MV-4-11 (cell line): Measurements from ENCODE around the gene CSF2.
A peak's percentile ranks its signal among the peaks of the same experiment; 100 is the strongest.

Source experiments
- DNase-seq: peaks from one replicate; lab custom pipeline; 2025; lab: John Stamatoyannopoulos, UW

The CSF2 gene

DNA sequence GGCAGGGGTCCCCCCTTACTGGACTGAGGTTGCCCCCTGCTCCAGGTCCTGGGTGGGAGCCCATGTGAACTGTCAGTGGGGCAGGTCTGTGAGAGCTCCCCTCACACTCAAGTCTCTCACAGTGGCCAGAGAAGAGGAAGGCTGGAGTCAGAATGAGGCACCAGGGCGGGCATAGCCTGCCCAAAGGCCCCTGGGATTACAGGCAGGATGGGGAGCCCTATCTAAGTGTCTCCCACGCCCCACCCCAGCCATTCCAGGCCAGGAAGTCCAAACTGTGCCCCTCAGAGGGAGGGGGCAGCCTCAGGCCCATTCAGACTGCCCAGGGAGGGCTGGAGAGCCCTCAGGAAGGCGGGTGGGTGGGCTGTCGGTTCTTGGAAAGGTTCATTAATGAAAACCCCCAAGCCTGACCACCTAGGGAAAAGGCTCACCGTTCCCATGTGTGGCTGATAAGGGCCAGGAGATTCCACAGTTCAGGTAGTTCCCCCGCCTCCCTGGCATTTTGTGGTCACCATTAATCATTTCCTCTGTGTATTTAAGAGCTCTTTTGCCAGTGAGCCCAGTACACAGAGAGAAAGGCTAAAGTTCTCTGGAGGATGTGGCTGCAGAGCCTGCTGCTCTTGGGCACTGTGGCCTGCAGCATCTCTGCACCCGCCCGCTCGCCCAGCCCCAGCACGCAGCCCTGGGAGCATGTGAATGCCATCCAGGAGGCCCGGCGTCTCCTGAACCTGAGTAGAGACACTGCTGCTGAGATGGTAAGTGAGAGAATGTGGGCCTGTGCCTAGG, at the start of gene CSF2:
CSF2 (plus strand) TSS at position 559 of the 783 bp plus-strand sequence; CDS start at position 594, 35 bp downstream.
- no peak for DNase-seq

DNA sequence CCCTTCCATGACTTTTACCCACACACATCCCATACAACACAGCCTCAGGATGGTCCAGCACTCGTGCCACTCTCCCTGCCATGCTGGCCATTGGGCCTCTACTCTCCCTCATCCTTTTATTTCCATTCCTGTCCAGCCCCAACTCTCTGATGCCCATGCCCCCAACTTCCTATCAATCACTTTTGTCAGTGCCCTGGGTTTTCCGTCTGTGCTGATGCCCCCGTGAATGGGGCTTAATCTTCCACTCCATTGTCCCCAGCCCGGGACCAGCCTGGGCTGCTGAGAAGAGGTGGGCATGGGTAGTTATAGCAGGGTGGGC, 49.5 kb upstream of the CSF2 start:
- DNase-seq: no peak

DNA sequence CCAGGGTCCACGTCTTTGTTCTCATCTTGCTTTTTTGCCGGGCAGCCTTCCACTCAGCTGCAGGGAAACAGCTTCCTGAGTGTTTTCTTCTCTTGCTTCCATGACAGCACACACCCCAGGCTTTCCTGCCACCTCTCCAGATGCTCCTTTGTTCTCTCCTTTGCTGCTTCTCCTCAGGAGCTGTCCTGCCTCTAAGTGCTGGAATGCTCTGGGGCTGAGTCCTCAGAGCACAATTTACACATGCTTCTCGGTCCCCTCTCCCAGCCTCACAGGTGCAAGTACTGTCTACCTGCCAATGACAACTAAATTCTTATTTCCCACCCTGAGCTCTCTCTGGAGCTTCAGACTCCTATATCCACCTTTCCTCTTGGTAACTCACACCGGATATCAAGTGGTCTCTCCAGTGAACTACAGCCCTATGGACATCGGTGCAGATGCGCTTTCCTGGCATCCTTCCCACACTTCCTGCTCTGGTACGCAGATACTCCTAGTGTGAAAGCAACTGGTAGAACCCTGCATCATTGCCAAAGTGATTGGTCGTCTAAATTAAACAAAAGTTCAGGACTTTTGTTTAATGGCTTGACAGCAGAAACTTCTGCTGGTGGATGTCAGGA, 48.7 kb upstream of the CSF2 start:
- no peak for DNase-seq

DNA sequence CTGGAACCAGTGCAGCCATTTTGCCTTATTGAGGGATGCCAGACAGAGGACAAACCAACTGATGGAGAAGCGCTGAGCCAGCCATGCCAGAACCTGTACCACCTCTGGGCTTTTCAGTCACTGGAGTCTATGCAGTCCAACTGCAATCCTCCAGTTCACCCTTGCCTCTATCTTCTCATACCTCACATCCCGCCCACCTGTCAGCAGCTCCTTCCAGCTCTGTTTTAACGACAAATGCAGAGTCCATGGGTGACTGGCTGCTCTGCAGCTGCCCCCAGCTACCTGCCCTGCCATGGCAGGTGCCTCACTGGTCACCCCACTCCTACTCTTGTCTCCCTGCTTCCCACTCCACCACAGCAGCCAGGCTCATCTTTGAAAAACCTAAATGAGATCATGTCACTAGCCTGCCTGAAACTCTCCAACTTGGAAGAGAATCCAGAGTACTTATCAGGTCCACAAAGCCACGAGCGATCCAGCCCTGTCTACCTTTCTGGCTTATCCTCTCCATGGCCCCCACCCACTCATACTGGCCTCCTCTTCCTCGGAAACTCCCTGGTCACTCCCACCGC, 48.1 kb upstream of the CSF2 start:
- no peak for DNase-seq

DNA sequence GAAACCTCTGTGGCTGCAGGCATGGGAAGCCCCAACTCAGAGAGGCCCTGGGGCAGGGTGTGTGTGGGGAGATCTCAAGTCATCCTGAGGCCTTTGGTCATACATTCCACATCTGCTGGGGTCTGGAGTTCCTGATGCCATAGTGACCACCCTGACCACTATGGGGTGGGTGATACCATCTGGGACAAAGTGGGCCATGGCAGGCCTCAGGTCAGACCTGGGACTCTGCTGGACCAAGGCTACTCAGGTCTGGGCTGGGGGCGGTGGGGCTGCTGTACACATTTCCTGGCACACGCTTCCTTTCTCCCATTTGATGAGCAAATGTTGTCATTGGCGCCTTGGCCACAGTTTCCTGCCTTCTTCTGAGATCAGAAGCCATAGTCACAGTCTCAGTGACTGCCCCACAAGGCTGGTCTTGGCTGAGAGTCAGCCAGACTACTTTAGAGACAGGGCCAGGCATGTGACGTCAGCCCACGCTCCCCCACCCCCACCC, 47.0 kb upstream of the CSF2 start:
- DNase-seq: no peak

DNA sequence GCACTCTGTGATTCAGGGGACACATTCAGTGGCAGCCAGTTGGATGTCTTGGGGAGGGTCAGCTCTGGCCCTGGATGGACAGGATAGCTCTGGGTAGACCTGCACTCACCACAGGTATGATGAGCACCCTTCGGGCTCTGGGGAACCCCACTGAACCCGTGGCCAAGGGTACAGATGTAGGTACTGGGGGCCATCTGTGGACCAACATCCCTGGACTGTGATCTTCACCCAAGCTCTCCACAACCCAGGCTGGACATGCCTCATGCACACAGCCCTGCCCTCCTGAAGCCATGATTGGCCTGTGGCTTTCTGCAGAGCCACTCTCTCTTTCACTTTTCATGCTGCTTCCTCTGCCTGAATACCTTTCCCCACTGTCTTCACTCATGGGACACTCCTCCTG, 46.6 kb upstream of the CSF2 start:
- no peak for DNase-seq

DNA sequence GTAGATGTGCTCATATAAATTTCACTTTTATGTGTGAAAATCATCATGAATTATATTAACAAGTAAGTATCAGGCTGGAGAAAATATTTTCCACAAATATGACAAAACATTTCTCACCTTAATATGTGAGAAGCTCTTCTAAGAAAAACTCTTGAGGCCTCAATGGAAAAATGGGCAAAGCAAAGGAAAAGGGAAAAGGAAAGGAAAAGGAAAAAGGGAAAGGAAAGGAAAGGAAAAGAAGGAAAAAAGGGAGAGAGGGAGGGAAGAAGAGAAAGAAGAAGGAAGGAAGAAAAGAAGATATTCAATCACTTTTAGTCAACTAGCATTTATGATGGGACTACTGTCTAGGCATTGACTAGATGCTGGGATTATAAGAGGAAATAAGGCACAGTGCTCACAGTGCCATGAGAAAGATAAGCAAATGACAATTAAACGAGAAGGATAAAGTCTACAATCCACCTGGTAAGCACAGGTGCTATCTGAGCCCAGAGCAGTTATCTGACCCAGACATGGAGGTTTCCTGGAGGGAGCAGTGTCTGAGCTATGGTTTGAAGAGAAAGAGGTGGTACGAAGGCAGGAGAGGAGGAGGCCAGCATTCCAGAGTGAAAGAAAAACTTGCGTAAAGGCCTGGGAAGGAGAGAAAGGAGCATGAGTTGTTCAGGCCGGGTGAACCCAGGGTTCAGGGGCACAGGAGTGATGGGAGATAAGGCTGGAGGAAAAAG, 43.8 kb upstream of the CSF2 start:
- DNase-seq: no peak

DNA sequence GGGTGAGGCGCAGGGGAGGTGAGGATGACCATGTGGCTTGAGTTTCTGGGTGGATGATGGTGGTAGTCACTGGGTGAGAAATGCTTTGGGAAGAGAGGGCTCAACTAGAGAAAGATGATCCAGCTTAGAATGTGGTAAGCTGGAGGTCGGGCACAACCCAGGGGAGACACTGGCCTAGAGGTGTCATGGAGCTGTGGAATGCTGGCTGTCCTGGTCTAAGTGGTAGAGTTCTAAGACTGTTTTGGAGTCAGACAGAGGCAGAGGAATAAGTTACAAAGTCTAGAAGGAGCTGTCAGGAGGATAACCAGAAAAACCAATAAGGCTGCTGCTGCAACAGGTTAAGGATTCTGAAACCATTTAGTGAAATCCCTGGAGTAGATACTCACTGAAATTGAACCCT, 43.0 kb upstream of the CSF2 start:
- no peak for DNase-seq

DNA sequence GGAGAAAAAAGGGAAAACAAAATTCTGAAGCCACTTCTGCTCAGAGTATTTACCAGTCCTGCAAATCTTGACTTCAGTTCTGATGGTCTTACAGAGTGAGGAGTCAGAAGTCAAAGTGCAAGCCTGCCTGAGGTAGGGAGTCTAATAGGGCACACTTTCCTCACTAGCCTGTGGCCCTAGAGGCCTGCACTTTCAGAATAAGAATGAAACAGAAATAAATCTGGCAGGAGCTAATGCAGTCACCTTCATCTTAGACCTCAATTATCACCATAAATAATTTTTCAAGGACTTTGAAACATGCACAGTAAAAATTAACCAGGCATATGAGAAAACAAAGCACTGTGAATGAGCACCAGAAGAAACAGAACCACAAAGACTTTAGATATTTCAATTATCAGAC, 41.4 kb upstream of the CSF2 start:
- no peak for DNase-seq

DNA sequence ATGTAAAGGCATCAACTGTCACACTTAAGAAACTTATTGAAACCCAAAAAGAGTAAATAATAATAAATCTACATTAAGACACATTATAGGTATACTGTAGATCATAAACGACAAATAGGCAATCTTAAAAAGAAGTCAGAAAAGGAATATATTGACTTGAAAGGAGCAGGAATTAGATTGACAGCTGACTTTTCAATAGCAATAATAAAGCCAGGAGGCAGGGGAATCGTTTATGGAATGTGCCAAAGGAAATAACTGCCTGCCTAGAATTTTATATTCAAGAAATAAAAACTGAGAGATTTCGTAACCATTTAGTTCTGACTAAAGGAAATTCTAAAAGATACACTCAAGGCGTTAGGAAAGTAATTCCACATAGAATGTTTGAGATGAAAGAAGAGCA, 40.5 kb upstream of the CSF2 start:
- DNase-seq: no peak

DNA sequence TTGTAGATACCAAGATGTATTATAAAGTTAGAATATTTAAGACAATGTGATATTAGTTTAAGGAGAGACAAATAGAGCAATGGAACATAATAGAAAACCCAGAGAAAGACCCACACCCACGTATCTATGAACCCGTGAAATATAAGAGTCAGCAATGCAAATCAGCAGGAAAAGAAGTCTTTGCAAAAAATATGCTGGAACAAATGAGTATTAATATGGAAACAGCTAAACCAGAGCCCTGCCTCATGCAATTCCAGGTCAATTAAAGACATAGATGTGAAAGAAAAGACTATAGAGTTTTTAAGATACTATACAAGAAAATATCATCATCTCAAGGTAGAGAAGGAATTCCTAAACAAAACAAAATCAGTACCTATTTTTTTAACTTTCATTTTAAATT, 36.2 kb upstream of the CSF2 start:
- DNase-seq: no peak

DNA sequence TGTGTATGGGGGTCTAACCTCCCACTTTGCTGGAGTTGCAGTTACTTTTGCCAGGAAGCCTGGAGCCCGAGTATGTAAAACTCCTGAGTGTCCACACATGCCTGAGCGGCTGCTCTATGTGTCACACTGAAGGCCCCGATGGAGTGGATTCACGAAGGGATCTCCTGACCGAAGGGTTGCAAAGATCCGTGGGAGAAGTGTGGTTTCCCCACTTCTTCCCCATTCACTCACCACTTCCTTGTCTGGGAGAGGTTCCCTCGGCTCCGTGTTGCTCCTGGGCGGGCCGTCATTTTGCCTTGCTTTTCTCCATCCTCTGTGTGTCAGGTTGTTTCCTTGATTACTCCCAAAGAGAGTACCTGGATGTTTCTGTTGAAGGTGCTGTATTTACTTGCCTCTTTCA, 29.4 kb upstream of the CSF2 start:
- DNase-seq: peak; percentile 89

DNA sequence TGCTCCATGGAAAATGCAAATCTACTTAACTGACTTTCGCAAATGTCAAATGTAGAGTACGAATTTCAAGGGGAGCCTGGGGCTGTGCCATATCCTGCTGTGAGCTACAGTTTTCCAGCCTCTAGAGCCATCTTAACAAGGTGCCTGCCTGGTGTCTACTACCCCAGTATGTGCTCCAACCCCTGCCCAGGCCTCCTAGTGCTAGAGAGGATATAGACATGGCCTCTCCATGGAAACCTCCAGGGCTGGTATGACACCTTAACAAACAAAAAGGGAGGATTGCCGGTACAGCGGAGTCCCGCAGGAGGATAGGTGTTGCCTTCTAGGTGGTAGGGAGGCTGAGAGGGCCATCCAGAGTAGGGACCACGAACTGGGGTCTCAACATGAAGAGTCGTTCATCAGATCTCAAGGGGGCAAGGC, 26.7 kb upstream of the CSF2 start:
- no peak for DNase-seq

DNA sequence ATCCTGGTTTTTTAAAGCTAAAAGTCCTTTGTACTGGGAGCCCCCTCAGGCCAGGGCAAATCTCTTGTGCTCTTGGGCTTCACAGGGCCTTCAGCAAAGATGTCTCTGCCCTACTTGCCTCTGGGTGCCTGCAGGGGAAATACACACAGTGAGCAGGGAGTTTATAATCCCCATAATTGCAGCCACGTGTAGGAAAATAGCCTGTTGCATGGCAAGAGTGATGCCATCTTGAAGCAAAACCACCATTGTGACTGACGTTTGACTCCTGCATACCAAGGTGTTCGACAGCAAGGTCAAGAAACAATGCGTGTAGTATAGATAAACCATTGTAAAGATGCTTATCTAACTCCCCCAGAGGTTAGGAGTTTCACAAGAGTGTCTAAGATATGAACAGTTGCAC, 24.5 kb upstream of the CSF2 start:
- DNase-seq: no peak

DNA sequence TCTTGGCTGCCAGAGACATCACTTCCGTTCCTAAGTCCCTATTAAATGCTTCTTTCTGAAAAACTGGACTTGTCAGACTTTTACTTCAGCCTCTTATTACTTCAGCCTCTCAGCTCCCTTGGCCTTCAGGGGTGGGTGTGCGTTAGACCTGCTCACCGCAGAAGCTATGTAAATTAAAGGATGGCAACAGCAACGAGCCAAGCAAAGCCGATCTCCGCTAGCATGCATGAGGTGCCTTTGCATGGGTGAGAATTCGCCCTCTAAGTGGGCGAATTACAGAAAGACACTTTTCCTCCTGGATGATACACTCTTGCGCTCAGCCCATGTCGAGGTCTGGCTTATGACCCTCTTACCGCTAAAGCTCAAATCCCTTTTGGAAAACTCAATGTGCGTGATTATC, 24.0 kb upstream of the CSF2 start:
- DNase-seq: no peak

DNA sequence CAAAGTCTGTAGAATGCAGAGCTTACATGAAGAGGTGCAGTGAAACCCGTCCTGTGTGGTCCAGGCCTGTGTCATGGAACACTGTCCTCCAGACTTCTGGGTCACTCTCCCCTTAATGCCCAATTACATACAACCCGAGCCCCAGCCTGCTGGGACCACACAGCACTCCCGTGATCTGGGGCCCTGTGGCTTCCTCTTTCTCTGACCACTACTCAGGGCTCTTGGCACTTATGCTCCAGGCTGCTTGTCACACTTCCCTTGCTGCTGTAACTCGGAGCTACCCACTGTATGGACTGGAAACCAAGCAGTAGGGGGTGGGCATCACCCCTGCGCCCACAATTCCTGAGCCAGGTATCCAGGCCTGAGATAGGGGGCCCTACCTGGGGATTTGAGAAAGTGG, 23.5 kb upstream of the CSF2 start:
- DNase-seq: peak; percentile 90

DNA sequence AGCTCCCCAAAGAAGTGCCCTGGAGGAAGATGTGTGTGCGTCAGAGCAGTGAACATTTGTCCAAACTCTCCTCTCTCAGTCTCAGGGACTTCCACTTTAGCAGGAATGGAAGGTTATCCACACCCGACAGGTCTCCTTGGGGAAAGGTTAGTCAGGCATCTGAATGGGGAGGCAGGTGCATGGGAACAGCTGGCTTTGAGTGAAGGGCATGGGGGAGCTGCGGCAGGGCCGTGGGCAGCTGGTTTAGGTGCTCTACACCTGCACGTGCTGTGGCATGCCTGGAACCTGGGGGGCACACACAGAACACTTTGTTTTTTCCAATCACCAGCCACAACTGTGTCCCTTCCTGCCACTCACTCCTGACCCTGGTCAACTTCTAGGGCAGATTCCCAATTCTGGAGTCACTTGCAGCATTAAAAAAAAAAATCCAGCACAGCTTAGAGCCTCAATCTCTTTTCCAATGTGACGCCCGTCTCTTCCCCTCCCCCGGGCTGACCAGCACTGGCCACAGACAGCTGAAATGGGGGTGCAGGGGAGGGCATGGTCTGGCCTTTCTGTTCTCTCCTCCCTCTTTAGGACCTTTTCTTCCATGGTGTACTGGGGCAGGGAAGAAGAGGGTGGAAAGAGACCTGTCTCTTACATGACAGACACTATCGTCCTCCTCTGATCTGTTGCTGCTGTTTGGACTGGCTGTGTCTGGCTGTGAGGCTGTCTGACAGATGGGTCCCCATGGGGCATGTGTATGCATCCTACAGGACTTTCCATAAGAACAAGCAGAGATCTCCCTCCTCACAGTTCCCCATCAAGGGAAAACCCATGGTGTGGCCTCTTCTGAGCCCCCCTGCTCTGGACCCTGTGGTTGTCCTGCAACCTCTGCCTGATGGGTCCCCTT, 22.7 kb upstream of the CSF2 start:
- DNase-seq: no peak

DNA sequence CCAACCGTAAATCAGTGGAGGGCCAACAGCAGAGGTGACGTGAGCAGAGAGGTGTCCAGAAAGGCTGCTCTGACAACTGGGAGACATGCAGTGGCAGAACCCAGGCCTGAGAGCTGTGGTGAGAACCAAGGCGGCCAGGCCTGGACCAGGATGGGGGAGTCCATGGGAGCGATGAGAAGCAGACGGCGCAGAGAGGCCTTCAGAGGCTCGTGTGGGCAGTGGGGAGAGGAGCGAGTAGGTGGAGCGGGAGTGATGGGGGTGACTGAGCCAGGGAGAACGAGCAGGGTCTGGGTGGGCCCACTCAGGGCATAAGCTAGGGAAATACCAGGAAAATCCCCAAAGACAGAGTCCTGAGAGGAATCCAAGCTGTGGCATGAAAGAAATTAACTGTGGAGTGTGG, 21.1 kb upstream of the CSF2 start:
- no peak for DNase-seq

DNA sequence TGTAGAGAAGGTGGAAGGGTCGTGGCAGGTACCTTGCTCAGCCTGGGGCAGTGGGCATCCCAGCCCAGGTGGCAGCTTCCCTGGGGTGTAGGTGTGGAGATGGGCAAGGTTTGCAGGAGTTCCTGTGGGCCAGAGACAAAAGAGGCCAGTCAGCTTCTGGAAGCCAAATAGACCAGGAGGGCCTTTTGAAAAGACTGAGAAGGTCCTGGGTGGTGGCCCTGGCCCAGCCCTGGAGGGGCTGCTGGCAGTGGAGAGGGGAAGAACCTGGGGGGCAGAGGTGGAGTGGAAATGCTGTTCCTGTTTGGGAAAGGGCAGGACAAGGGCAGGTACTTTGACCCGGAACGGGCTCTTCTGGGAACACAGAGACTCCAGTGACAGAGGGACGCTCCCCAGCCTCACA, 20.1 kb upstream of the CSF2 start:
- DNase-seq: no peak

DNA sequence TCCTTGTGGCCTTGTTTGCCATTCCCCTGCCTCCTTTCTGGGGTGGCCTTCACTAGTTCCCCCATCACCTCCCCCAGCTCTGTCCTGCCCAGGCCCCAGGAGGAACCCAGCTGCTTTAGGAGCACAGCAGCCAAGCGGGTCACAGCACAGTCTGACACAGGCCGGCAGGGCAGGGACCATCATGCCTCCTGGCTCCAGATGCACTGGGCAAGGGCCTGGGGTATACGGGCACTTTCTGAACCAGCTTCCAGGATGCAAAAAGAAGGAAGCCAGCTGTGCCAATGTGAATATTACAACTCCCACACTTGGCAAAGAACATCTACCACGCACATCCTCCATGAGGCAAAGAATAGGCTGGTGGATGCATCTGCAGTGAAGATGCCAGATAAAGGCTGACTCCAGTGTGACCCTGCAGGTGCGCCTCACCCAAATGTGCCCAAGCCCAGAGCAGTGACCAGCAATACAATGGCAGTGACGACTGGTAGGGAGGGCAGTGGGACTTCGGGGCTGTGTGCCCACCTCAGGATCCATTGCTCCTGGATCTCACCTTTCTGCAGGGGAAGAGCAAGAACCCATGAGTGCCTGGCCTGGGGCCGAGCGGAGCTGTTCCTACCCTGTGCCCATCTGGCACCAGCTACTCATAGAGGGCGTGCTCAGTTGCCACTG, 19.4 kb upstream of the CSF2 start:
- DNase-seq: no peak

DNA sequence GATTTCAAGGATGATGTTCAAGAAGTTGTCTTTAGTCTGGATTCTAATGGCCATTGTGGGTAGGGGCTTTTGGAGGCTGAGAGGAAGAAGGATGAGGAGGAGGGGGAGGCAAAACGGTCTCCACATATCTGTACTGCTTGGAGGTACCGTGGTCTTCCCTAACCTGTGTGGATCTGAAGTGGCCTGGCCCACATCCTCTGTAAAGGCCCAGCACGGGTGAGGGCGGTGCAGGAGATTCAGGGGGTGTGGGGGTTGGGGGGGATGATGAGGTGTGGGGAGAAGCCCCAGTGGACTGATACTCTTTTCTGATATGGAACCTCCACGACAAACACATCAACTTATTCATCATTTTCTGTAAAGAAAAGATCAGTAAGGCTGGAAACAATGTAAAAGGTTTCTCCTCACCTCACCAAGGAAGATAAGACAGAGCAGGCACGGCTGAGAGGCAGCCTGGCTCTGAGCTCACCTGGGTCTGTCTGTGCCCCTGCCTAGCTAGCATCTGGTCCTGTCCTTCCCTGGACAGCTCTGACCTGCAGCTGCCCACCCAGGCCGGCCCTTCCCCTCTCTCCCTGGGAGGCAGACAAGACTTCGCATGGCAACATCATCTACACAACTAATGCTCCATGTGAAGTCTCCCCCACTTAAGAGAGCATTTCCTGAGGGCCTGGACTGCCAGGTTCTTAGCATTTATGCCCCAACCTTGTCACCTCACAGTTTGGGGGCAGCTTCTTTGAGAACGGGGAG, 18.7 kb upstream of the CSF2 start:
- no peak for DNase-seq
